ENCODE results near the gene FBXW7. TPM values are rescaled to one million over a fixed set of nuclear protein-coding genes. Genes with fewer than 3 reads are reported as not detected.

Gene FBXW7
- total RNA-seq, 2 experiments from 2014 or later, result 50.6 to 56.9 TPM

DNA sequence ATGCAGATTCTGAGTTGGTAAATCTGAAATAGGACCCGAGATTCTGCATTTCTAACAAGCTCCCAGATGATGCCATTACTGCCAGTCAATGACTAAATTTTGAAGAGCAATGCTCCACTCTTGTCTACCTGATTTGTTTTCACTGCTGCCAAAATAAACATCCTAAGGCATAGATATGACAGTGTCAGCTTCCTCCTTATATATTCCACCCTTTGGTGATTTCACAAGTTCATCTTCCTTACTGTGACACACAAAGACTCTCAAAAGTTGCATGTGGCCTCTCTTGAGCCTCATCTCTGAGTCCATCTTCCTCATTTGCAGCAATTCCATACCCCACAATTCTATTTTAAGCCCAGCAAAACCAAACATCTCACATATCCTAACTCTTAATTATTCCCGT lies 110.9 kb downstream of the FBXW7 start:
- DNase-seq (no peak), ATAC-seq (no peak)
- Mint-ChIP-seq H3K27me3 (ENCODE audit: low read depth) (no peaks in the 10 kb centered on the region), H3K9me3 (ENCODE audit: insufficient read depth) (no peaks in the 10 kb centered on the region), H3K27ac (no peak overlapping the region), H3K36me3 (ENCODE audit: low read depth) (peaks cover 6% of the 10 kb centered on the region), H3K4me3 (no peak overlapping the region), H3K4me1 (ENCODE audit: low read depth) (peaks cover 6% of the 10 kb centered on the region)
- ChIA-PET POLR2A (no interaction called here), CTCF (interaction anchor here (0.9 to 1.3 kb wide), 4 partner anchors 10 to 16 kb away, joined by 3 to 4 read pairs (median 4); no protein-coding TSS in a partner anchor)

GRCh38 chr4:152424396-152424795 lies 111.5 kb downstream of the FBXW7 start:
- ChIA-PET POLR2A (no interaction called here), CTCF (interaction anchor here (0.9 to 1.2 kb wide), 4 partner anchors 9 to 77 kb away, joined by 3 to 4 read pairs (median 4); no protein-coding TSS in a partner anchor)
- H3K36me3 Mint-ChIP-seq (ENCODE audit: low read depth), result peaks cover 6% of the 10 kb centered on the region
- no peaks in the 10 kb centered on the region for H3K27me3 Mint-ChIP-seq (ENCODE audit: low read depth)
- no peak overlapping the region for H3K4me3 Mint-ChIP-seq
- H3K9me3 Mint-ChIP-seq (ENCODE audit: insufficient read depth), result no peaks in the 10 kb centered on the region
- DNase-seq (no peak), ATAC-seq (no peak)
- H3K27ac Mint-ChIP-seq, result no peak overlapping the region
- peaks cover 12% of the 10 kb centered on the region for H3K4me1 Mint-ChIP-seq (ENCODE audit: low read depth)

DNA sequence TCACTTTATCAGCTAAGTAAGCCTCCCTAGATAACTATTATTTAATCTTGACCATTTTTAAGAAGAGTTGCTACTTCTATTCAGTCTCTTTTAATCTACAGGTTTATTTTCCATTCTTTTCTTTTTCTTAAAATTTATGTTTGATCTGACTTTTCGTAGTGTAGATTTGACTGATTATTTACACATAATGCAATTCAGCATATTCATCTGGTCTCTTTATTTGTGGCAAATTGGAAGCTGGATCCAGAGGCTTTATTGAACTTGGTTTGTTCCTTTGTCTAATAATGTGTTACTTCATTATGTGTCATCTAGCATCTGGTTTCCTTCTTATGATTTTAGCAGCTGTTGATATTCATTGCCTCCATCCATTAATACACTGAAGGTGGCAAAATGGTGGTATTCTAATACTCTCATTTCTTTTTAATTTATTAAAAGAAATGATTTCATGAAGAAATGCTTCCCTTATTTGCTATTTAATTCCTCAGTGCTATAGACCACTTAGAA lies 113.0 kb downstream of the FBXW7 start:
- H3K4me3 Mint-ChIP-seq, result no peak overlapping the region
- no peak for DNase-seq
- H3K9me3 Mint-ChIP-seq (ENCODE audit: insufficient read depth), result no peaks in the 10 kb centered on the region
- POLR2A ChIA-PET, result no interaction called here
- no peak for ATAC-seq
- peaks cover 13% of the 10 kb centered on the region for H3K4me1 Mint-ChIP-seq (ENCODE audit: low read depth)
- no peaks in the 10 kb centered on the region for H3K27me3 Mint-ChIP-seq (ENCODE audit: low read depth)
- CTCF ChIA-PET, result interaction anchor here (0.9 to 2.9 kb wide), 2 partner anchors 14 to 78 kb away, joined by 3 to 17 read pairs; no protein-coding TSS in a partner anchor
- H3K27ac Mint-ChIP-seq, result no peak overlapping the region
- peaks cover 3% of the 10 kb centered on the region for H3K36me3 Mint-ChIP-seq (ENCODE audit: low read depth)

DNA sequence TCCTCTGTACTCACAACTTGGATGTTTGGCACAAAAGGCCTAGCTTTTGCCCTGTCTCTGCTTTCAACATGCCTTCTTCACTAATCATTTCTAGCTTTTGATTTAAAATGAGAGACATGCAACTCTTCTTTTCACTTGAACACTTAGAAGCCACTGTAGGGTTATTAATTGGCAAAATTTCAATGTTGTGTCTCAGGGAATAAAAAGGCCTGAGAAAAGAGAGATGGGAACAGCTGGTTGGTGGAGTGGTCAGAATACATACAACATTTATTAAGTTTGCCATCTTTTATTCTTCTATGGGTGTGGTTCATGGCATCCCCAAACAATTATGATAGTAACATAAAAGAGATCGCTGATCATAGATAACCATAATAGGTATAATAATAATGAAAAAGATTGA lies 114.3 kb downstream of the FBXW7 start:
- no peak overlapping the region for H3K27ac Mint-ChIP-seq
- no peak for ATAC-seq
- ChIA-PET POLR2A (no interaction called here), CTCF (interaction anchor here (1.2 to 2.9 kb wide), 2 partner anchors 13 to 15 kb away, joined by 3 to 17 read pairs; no protein-coding TSS in a partner anchor)
- H3K4me3 Mint-ChIP-seq, result no peak overlapping the region
- no peak for DNase-seq
- no peaks in the 10 kb centered on the region for H3K27me3 Mint-ChIP-seq (ENCODE audit: low read depth)
- H3K36me3 Mint-ChIP-seq (ENCODE audit: low read depth), result peaks cover under 1% of the 10 kb centered on the region
- H3K9me3 Mint-ChIP-seq (ENCODE audit: insufficient read depth), result no peaks in the 10 kb centered on the region
- H3K4me1 Mint-ChIP-seq (ENCODE audit: low read depth), result peaks cover 13% of the 10 kb centered on the region

DNA sequence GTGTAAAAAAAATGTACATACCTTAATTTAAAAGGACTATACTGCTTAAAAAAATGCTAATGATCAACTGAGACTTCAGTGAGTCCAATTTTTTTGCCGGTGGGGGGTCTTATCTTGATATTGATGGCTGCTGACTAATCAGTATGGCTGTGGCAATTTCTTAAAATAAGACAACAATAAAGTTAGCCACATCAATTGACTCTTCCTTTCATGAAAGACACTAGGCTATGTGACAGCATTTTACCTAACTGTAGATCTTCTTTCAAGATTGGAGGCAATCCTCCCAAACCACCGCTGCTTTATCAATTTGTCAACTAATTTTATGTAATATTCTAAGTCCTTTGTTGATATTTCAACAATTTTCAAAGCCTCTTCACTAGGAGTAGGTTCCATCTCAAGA lies 116.1 kb downstream of the FBXW7 start:
- Mint-ChIP-seq H3K36me3 (ENCODE audit: low read depth) (no peaks in the 10 kb centered on the region), H3K27ac (no peak overlapping the region), H3K27me3 (ENCODE audit: low read depth) (no peaks in the 10 kb centered on the region), H3K9me3 (ENCODE audit: insufficient read depth) (no peaks in the 10 kb centered on the region), H3K4me1 (ENCODE audit: low read depth) (peaks cover 13% of the 10 kb centered on the region), H3K4me3 (no peak overlapping the region)
- ChIA-PET POLR2A (no interaction called here), CTCF (no interaction called here)
- DNase-seq (no peak), ATAC-seq (no peak)

GRCh38 chr4:152417673-152418072 lies 118.2 kb downstream of the FBXW7 start:
- Mint-ChIP-seq H3K4me3 (no peak overlapping the region), H3K27ac (no peak overlapping the region), H3K27me3 (ENCODE audit: low read depth) (no peaks in the 10 kb centered on the region), H3K4me1 (ENCODE audit: low read depth) (peaks cover 13% of the 10 kb centered on the region), H3K9me3 (ENCODE audit: insufficient read depth) (no peaks in the 10 kb centered on the region), H3K36me3 (ENCODE audit: low read depth) (no peaks in the 10 kb centered on the region)
- ATAC-seq, result no peak
- DNase-seq, result no peak
- ChIA-PET CTCF (interaction anchor here (1.5 to 2.4 kb wide), 3 partner anchors 9 to 83 kb away, joined by 3 to 15 read pairs (median 7); no protein-coding TSS in a partner anchor), POLR2A (interaction anchor here (0.6 kb wide), 1 partner anchor 284 kb away, joined by 3 read pairs; no protein-coding TSS in a partner anchor)

- ATAC-seq, result no peak
- Mint-ChIP-seq H3K27ac (no peak overlapping the region), H3K27me3 (ENCODE audit: low read depth) (no peaks in the 10 kb centered on the region)
These were observed 119.9 kb downstream of the FBXW7 start for GRCh38 chr4:152415980-152416379.

GRCh38 chr4:152408514-152409327 lies 127.2 kb downstream of the FBXW7 start:
- DNase-seq, result peak; percentile 36

More at GRCh38 chr4:152415980-152416379, 119.9 kb downstream of the FBXW7 start:
- Mint-ChIP-seq H3K4me1 (ENCODE audit: low read depth) (peaks cover 13% of the 10 kb centered on the region), H3K9me3 (ENCODE audit: insufficient read depth) (no peaks in the 10 kb centered on the region), H3K4me3 (no peak overlapping the region), H3K36me3 (ENCODE audit: low read depth) (peaks cover 5% of the 10 kb centered on the region)
- no peak for DNase-seq
- CTCF ChIA-PET, result interaction anchor here (1.2 to 1.8 kb wide), 3 partner anchors 9 to 85 kb away, joined by 3 to 4 read pairs (median 4); no protein-coding TSS in a partner anchor
- POLR2A ChIA-PET, result no interaction called here

GRCh38 chr4:152401424-152401823 lies 134.5 kb downstream of the FBXW7 start:
- Mint-ChIP-seq H3K27me3 (ENCODE audit: low read depth) (no peaks in the 10 kb centered on the region), H3K9me3 (ENCODE audit: insufficient read depth) (no peaks in the 10 kb centered on the region), H3K36me3 (ENCODE audit: low read depth) (peaks cover 20% of the 10 kb centered on the region), H3K4me1 (ENCODE audit: low read depth) (peaks cover 30% of the 10 kb centered on the region), H3K27ac (no peak overlapping the region), H3K4me3 (no peak overlapping the region)
- POLR2A ChIA-PET, result interaction anchor here (0.6 kb wide), 1 partner anchor 135 kb away, joined by 4 read pairs; the partner anchor contains the start of gene FBXW7
- DNase-seq (no peak), ATAC-seq (no peak)
- CTCF ChIA-PET, result interaction anchor here (0.9 to 1.3 kb wide), 4 partner anchors 14 to 335 kb away, joined by 3 to 4 read pairs (median 3); no protein-coding TSS in a partner anchor

More at GRCh38 chr4:152408514-152409327, 127.2 kb downstream of the FBXW7 start:
- Mint-ChIP-seq H3K4me1 (ENCODE audit: low read depth) (no peaks in the 10 kb centered on the region), H3K4me3 (no peak overlapping the region), H3K36me3 (ENCODE audit: low read depth) (peaks cover 10% of the 10 kb centered on the region), H3K27ac (no peak overlapping the region), H3K27me3 (ENCODE audit: low read depth) (no peaks in the 10 kb centered on the region), H3K9me3 (ENCODE audit: insufficient read depth) (no peaks in the 10 kb centered on the region)
- ATAC-seq, result no peak
- POLR2A ChIA-PET, result no interaction called here
- CTCF ChIA-PET, result interaction anchor here (0.5 to 3.3 kb wide), 42 partner anchors 9 to 675 kb away, joined by 3 to 19 read pairs (median 4); no protein-coding TSS in a partner anchor

DNA sequence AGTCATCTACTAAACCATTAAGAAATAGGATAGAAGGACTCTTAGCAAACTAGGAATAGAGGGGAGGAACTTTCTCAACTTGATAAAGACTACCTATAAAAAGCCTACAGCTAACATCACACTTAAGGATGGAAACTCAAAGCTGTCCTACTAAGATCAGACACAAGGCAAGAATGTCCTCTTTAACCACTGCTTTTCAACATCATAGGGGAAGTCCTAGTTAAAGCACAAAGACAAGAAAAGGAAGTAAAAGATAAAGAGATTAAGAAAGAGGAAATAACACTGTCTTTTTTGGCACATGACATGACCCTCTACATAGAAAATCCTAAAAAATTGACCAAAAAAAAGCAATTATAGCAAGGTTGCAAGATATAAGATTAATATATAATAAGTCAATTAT lies 136.6 kb downstream of the FBXW7 start:
- Mint-ChIP-seq H3K36me3 (ENCODE audit: low read depth) (peaks cover 18% of the 10 kb centered on the region), H3K9me3 (ENCODE audit: insufficient read depth) (no peaks in the 10 kb centered on the region)
- CTCF ChIA-PET, result interaction anchor here (1.1 to 2.7 kb wide), 2 partner anchors 10 to 268 kb away, joined by 3 to 12 read pairs; no protein-coding TSS in a partner anchor

GRCh38 chr4:152398060-152398459 lies 137.8 kb downstream of the FBXW7 start:
- Mint-ChIP-seq H3K4me1 (ENCODE audit: low read depth) (peaks cover 30% of the 10 kb centered on the region), H3K9me3 (ENCODE audit: insufficient read depth) (no peaks in the 10 kb centered on the region), H3K36me3 (ENCODE audit: low read depth) (peaks cover 21% of the 10 kb centered on the region), H3K27me3 (ENCODE audit: low read depth) (no peaks in the 10 kb centered on the region), H3K27ac (no peak overlapping the region), H3K4me3 (no peak overlapping the region)
- ChIA-PET CTCF (interaction anchor here (1.7 kb wide), 1 partner anchor 11 kb away, joined by 7 read pairs; no protein-coding TSS in a partner anchor), POLR2A (no interaction called here)
- DNase-seq, result no peak
- ATAC-seq, result no peak

More for the DNA sequence above, 136.6 kb downstream of the FBXW7 start:
- peaks cover 30% of the 10 kb centered on the region for H3K4me1 Mint-ChIP-seq (ENCODE audit: low read depth)
- no peaks in the 10 kb centered on the region for H3K27me3 Mint-ChIP-seq (ENCODE audit: low read depth)
- H3K27ac Mint-ChIP-seq, result no peak overlapping the region
- POLR2A ChIA-PET, result no interaction called here
- no peak overlapping the region for H3K4me3 Mint-ChIP-seq
- DNase-seq, result no peak
- ATAC-seq, result peak; percentile 72

DNA sequence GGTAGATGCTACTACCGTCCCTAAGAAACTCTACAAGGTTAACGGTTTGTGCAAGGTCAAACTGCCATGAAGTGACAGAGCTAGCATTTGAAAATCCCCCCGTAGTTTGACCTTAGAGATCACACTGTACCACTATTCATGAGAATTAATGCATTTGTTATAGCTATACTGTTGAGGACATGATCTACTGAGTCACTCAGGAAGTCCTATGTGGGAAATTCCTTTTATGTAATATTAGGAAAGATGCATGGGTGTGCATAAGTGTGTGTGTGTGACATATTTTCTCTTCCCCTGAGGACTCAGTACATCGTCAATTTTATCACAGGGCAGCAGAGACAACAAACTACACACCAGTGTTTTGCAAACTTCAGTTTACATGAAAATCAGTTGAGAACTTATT lies 141.1 kb downstream of the FBXW7 start:
- Mint-ChIP-seq H3K9me3 (ENCODE audit: insufficient read depth) (no peaks in the 10 kb centered on the region), H3K4me1 (ENCODE audit: low read depth) (peaks cover 13% of the 10 kb centered on the region), H3K27me3 (ENCODE audit: low read depth) (no peaks in the 10 kb centered on the region), H3K4me3 (no peak overlapping the region), H3K36me3 (ENCODE audit: low read depth) (peaks cover 12% of the 10 kb centered on the region), H3K27ac (no peak overlapping the region)
- DNase-seq (no peak), ATAC-seq (no peak)
- CTCF ChIA-PET, result interaction anchor here (1.7 kb wide), 1 partner anchor 11 kb away, joined by 4 read pairs; no protein-coding TSS in a partner anchor
- POLR2A ChIA-PET, result no interaction called here

Data from activated CD8-positive, alpha-beta T cell treated with anti-CD3 and anti-CD28 coated beads, Interleukin-2, amount 10 ng/mL, durations not matched to agents 7 days and 5 days (primary cell).